HCT116 (cell line): ENCODE measurements around the gene MOB3B.

Experiments
- EZH2 ChIP-seq: fragments of 200-600 bp; sonication (generic); IDR thresholded peaks from 2 replicates; pipeline ENCODE4 v1.6.1; 2017; ENCODE audit warnings: antibody characterized with exemption, mixed run types
- YY1 ChIP-seq: IDR thresholded peaks from 2 replicates; pipeline ENCODE4 v1.6.1; 2011; ENCODE audit warnings: low read length, low read depth, moderate library complexity, mild to moderate bottlenecking; ENCODE audit not compliant: insufficient replicate concordance; ENCODE audit errors: extremely low read depth

GRCh38 chr9:27569406-27569805, 39.8 kb upstream of the MOB3B start:
- TF ChIP-seq YY1: no peak
- TF ChIP-seq EZH2: no peak
